Measurements from ENCODE around the gene DIPK1C.

Gene DIPK1C

DNA sequence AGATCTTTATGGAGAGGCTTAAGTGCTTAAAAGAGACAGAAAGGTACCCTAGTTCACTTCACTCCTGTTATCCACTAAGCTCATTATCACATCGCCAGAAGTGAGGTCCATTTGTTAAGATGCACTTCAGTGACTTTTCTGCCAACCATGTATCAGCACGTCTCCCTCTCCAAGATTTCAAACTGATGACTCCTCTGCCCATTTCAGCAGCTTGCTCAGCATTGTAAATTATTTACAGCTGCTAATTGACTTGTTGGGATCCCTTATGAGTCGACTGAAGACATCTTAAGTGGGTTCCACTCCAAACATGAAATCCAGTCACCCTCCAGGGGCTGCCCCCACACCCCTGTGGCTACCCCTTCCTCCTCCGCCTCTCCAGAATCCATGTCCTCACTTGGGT is 37.3 kb downstream of the DIPK1C start:
- Histone ChIP-seq H3F3A (ENCODE audit: insufficient read depth) (no peaks in the 10 kb centered on the region), H3K36me3 (ENCODE audit: low read length) (no peaks in the 10 kb centered on the region), H3K79me2 (ENCODE audit: insufficient read depth, low read length) (no peaks in the 10 kb centered on the region), H4K20me1 (ENCODE audit: low read depth, low read length) (no peaks in the 10 kb centered on the region), H3K9me3 (ENCODE audit: insufficient read depth, low read length) (no peaks in the 10 kb centered on the region), H2AFZ (ENCODE audit: low read depth, low read length, severe bottlenecking) (no peak overlapping the region), H3K9me2 (replicated peaks; ENCODE audit: insufficient read depth, low read length) (no peaks in the 10 kb centered on the region), H3K9ac (ENCODE audit: low read length) (no peak overlapping the region), H3K27me3 (ENCODE audit: low read length) (no peaks in the 10 kb centered on the region), H3K4me3 (ENCODE audit: insufficient read depth, low read length, poor library complexity, severe bottlenecking) (no peak overlapping the region), H3K27ac (ENCODE audit: low read depth, low read length) (no peak overlapping the region), H3K4me2 (ENCODE audit: low read depth, low read length, poor library complexity, severe bottlenecking) (no peak overlapping the region)
- TF ChIP-seq, protein P1, sequence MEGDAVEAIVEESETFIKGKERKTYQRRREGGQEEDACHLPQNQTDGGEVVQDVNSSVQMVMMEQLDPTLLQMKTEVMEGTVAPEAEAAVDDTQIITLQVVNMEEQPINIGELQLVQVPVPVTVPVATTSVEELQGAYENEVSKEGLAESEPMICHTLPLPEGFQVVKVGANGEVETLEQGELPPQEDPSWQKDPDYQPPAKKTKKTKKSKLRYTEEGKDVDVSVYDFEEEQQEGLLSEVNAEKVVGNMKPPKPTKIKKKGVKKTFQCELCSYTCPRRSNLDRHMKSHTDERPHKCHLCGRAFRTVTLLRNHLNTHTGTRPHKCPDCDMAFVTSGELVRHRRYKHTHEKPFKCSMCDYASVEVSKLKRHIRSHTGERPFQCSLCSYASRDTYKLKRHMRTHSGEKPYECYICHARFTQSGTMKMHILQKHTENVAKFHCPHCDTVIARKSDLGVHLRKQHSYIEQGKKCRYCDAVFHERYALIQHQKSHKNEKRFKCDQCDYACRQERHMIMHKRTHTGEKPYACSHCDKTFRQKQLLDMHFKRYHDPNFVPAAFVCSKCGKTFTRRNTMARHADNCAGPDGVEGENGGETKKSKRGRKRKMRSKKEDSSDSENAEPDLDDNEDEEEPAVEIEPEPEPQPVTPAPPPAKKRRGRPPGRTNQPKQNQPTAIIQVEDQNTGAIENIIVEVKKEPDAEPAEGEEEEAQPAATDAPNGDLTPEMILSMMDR (IDR thresholded peaks at IDR 0.05; ENCODE audit: insufficient read depth, low read length, poor library complexity, severe bottlenecking), result no peak
- no peak for TF ChIP-seq EZH2phosphoT487 (conservative IDR thresholded peaks at IDR 0.05; ENCODE audit: low read length)

DNA sequence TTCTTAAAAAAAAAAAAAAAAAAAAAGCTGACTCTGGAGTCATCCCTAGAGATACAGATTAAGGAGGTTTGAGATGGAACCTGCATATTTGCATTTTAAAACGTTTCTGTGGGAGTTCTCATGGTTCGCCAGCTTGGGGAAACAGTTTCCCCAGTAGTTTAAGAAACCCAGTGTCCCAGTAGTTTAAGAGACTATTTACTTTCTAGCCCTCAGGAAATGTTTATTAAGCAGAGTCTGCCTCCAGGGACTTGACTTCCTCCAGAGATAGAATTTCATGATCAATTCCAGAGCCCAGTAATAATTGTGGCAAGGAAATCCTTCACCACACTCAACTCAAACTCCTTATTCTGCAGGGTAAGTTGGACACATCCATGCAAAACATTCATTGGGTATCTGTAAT is 39.1 kb downstream of the DIPK1C start:
- Histone ChIP-seq H3K4me2 (ENCODE audit: low read depth, low read length, poor library complexity, severe bottlenecking) (no peak overlapping the region), H3K79me2 (ENCODE audit: insufficient read depth, low read length) (no peaks in the 10 kb centered on the region), H3K9me2 (replicated peaks; ENCODE audit: insufficient read depth, low read length) (no peaks in the 10 kb centered on the region), H3F3A (ENCODE audit: insufficient read depth) (no peaks in the 10 kb centered on the region), H3K27ac (ENCODE audit: low read depth, low read length) (no peak overlapping the region), H3K27me3 (ENCODE audit: low read length) (no peaks in the 10 kb centered on the region), H3K4me3 (ENCODE audit: insufficient read depth, low read length, poor library complexity, severe bottlenecking) (no peak overlapping the region), H3K9me3 (ENCODE audit: insufficient read depth, low read length) (no peaks in the 10 kb centered on the region), H2AFZ (ENCODE audit: low read depth, low read length, severe bottlenecking) (no peak overlapping the region), H3K9ac (ENCODE audit: low read length) (no peak overlapping the region), H4K20me1 (ENCODE audit: low read depth, low read length) (no peaks in the 10 kb centered on the region), H3K36me3 (ENCODE audit: low read length) (no peaks in the 10 kb centered on the region)
- TF ChIP-seq, protein P1 (IDR thresholded peaks at IDR 0.05; ENCODE audit: insufficient read depth, low read length, poor library complexity, severe bottlenecking), result no peak
- no peak for TF ChIP-seq EZH2phosphoT487 (conservative IDR thresholded peaks at IDR 0.05; ENCODE audit: low read length)

DNA sequence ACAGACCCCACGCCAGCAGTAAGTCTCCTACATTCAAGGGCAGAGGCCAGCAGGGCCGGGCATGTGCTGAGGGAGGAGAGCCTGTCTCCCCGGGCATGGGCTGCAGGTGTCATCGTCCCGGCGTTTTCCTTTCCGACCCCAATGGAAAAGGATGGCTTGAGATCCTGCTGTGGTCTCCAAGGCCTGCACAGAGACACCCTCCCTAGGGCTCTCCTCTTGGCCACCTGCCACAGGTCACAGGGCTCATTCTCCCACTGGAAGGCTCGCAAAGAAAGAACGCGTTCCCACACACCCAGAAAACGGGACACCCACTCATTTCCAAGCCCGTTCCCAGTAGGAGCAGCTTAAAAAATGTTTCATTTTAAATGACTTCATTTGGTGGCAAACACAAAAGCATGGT is 41.0 kb downstream of the DIPK1C start:
- Histone ChIP-seq H3K9me3 (ENCODE audit: insufficient read depth, low read length) (no peaks in the 10 kb centered on the region), H3K27me3 (ENCODE audit: low read length) (no peaks in the 10 kb centered on the region), H2AFZ (ENCODE audit: low read depth, low read length, severe bottlenecking) (no peak overlapping the region), H3K9ac (ENCODE audit: low read length) (no peak overlapping the region), H3K9me2 (replicated peaks; ENCODE audit: insufficient read depth, low read length) (no peaks in the 10 kb centered on the region), H3K4me2 (ENCODE audit: low read depth, low read length, poor library complexity, severe bottlenecking) (no peak overlapping the region), H3F3A (ENCODE audit: insufficient read depth) (no peaks in the 10 kb centered on the region), H3K36me3 (ENCODE audit: low read length) (no peaks in the 10 kb centered on the region), H4K20me1 (ENCODE audit: low read depth, low read length) (no peaks in the 10 kb centered on the region), H3K27ac (ENCODE audit: low read depth, low read length) (no peak overlapping the region), H3K4me3 (ENCODE audit: insufficient read depth, low read length, poor library complexity, severe bottlenecking) (no peak overlapping the region), H3K79me2 (ENCODE audit: insufficient read depth, low read length) (no peaks in the 10 kb centered on the region)
- TF ChIP-seq, protein P1 (IDR thresholded peaks at IDR 0.05; ENCODE audit: insufficient read depth, low read length, poor library complexity, severe bottlenecking), result no peak
- no peak for TF ChIP-seq EZH2phosphoT487 (conservative IDR thresholded peaks at IDR 0.05; ENCODE audit: low read length)

Data from SU-DHL-6 (cell line).